Activated CD8-positive, alpha-beta memory T cell treated with anti-CD3 and anti-CD28 coated beads, Interleukin-2, amount 10 ng/mL, durations not matched to agents 7 days and 5 days (primary cell): Measurements from ENCODE around the gene GLYR1. TPM values are rescaled to one million over a fixed set of nuclear protein-coding genes. Genes with fewer than 3 reads are reported as not detected.
A peak's percentile ranks its signal among the peaks of the same experiment; 100 is the strongest.
"Not testable (repeated sequence)": the region's sequence is repeated elsewhere in the genome, so short reads cannot be mapped to it uniquely, and the experiment has no call there.

Experiments used
- ATAC-seq: fragments of 150-1000 bp; cut with Tn5 transposase; one replicate; pipeline ENCODE4 v1.10.0; 2021; ENCODE audit warnings: moderate library complexity
- CTCF ChIA-PET: fragments of 350-600 bp; sonication (Branson Sonifier 250); formaldehyde crosslinking; loops from one replicate; lab custom pipeline; 2021; ENCODE audit warnings: antibody characterized with exemption; lab: Charles Lee
- DNase-seq: peaks from one replicate; pipeline ENCODE4 v3.0.0-alpha.2; 2020
- H3K27ac Mint-ChIP-seq: one replicate; pipeline ENCODE4 v1.8.0; 2021; ENCODE audit warnings: mild to moderate bottlenecking, mixed read lengths
- H3K27me3 Mint-ChIP-seq: one replicate; pipeline ENCODE4 v1.8.0; 2021; ENCODE audit warnings: mixed read lengths
- H3K36me3 Mint-ChIP-seq: one replicate; pipeline ENCODE4 v1.8.0; 2021; ENCODE audit warnings: mild to moderate bottlenecking, mixed read lengths
- H3K4me1 Mint-ChIP-seq: one replicate; pipeline ENCODE4 v1.8.0; 2021; ENCODE audit warnings: mixed read lengths
- H3K4me3 Mint-ChIP-seq: one replicate; pipeline ENCODE4 v1.8.0; 2021; ENCODE audit warnings: mild to moderate bottlenecking, moderate library complexity, mixed read lengths
- H3K9me3 Mint-ChIP-seq: one replicate; pipeline ENCODE4 v1.8.0; 2022; ENCODE audit warnings: low read depth, mixed read lengths
- total RNA-seq, 2 experiments: library from RNA; stranded (reverse); gene quantifications; one replicate each; pipeline ENCODE4 v1.2.3, GENCODE V29; 2021

Gene GLYR1
- total RNA-seq = 100 to 1,000 TPM in 1 of 2 experiments, 10 to 100 TPM in 1; 85.2 to 109 TPM

DNA sequence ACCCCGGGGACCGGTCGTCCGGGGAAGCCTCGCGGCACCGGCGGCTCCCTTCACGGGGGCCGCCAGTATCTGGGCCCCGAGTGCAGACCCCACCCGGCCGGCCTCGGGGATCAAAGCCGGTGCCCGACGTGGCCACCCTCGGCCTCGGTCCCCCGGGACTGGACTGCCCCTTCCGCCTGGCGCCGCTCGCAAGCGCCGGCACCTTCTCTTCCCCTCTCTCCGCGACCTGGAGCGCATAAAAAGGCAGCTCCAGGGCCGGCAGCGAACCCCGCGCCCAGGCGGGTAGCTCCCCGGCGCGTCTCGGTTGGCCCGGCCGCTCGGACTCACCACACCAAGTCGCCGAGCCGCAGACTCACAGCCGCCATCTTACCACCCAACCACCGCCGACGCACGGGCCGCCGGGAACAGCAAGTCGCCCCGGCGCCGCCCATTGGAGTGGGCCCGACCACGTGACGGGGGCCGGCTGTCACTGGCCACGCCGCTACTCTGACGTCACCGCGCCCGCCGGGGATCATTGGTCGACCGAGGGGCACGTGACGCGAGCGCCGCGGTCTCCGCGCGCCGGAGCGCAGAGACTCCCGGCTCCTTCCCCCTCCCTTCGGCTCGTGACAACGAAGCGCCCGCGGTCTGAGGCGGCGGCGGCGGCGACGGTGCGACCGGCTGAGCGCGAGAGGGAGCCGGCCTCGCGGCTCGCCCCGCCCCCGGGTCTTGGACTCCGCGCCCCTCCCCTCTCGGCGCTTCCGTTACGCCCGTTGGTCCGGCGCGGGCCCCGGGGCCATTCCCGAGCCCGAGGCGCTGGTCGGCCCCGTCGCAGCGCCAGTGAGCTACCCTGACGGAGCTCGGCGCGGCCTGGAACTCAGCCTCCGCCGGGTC is at the start of gene GLYR1, which contains the start of gene UBN1:
Gene GLYR1, minus strand, starts transcription at position 388 of the 873 bp plus-strand sequence. Its CDS starts 23 bp downstream, at position 365.
Gene UBN1, plus strand, starts transcription at position 581 of the 873 bp plus-strand sequence. CDS start 5,437 bp downstream, outside the sequence.
- CTCF ChIA-PET = interaction anchor here (0.6 to 1.3 kb wide), 2 partner anchors 9 to 481 kb away, joined by 3 to 4 read pairs; no protein-coding TSS in a partner anchor
- H3K27me3 Mint-ChIP-seq = no peaks in the 10 kb centered on the region
- H3K36me3 Mint-ChIP-seq = peaks cover 22% of the 10 kb centered on the region
- H3K27ac Mint-ChIP-seq = peak within 1 kb of the TSS; percentile 87
- ATAC-seq (peak; percentile 90), DNase-seq (peak; percentile 100)
- no peaks in the 10 kb centered on the region for H3K9me3 Mint-ChIP-seq
- H3K4me3 Mint-ChIP-seq = peak within 1 kb of the TSS; percentile 87
- peaks cover 52% of the 10 kb centered on the region for H3K4me1 Mint-ChIP-seq

DNA sequence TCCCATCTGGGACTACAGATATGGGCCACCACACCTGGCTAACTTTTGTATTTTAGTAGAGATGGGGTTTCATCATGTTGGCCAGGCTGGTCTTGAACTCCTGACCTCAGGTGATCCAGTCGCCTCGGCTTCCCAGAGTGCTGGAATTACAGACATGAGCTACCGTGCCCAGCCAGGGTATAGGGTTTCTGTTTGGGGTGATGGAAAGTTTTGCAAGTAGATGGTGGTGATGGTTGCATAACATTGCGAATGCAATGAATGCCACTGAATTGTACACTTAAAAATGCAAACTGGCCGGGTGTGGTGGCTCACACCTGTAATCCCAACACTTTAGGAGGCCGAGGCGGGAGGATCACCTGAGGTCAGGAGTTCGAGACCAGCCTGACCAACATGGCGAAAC is 49.7 kb upstream of the GLYR1 start:
- H3K4me3 Mint-ChIP-seq, H3K36me3 Mint-ChIP-seq, ATAC-seq, CTCF ChIA-PET, H3K4me1 Mint-ChIP-seq, H3K9me3 Mint-ChIP-seq, H3K27ac Mint-ChIP-seq, DNase-seq, H3K27me3 Mint-ChIP-seq: not testable (repeated sequence)

DNA sequence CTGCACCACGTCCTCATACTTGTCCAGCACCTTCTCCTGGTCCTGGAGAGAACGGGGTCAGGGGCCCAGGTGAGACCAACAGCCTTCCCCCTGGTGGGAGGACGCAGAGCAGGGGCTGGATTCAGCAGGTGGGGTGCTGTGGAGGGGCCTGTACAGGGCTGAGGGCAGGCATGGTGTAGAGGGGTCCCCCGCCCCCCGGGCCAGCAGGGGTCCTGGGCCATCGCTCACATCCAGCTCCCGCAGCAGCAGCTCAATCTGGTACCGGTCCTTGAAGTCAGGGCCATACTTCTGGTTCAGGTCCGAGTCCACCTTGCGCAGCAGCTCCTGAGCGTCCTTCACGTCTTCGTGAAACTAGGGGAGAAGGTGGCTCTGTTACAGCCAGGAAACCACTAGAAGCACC is 48.3 kb upstream of the GLYR1 start:
- Mint-ChIP-seq H3K27me3 (no peaks in the 10 kb centered on the region), H3K27ac (no peak overlapping the region), H3K4me3 (no peak overlapping the region), H3K9me3 (no peaks in the 10 kb centered on the region), H3K36me3 (no peaks in the 10 kb centered on the region), H3K4me1 (no peaks in the 10 kb centered on the region)
- CTCF ChIA-PET = interaction anchor here (0.9 kb wide), 1 partner anchor 161 kb away, joined by 3 read pairs; the partner anchor contains the start of genes ANKS3 and DNAAF8
- ATAC-seq (no peak), DNase-seq (no peak)

DNA sequence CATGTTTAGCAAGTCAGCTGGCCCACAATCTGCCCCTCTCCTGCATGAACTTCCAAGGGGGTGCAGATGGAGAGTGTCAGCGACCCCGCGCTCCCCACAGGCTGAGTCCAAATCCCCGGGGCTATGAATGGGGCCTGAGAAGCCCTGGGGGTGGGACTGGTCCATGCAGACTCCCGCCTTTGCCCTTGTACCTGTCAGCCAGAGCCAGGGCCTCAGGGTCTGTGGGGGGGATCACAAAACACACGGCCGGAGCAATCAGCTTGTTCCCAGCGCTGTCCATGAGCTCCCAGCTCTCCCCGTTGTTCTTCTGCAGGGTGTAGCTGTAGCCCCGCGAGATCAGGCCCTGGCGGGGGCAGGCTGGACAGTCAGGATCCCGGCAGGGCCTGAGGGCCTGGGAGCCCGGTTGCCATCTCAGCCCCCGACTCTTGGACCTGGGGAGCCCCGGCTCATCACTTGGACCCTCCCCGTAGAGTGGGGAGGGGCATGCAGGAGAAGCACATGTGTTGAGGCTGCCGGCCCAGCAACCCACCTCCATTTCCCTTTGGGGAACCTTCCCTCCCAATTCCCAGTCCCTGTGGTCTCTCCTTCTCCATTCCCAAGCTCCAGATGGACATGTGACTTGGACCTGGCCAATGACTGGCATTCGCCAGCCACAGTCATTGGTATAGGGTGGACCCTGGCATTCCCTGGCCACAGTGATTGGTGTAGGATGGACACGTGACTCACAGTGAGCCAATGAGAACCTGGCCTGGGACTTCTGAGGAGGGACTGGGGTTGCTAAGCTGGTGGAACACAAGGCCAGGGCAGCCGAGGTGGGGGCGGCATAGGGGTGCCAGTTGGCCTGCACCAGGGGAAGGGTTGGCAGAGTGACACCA is 47.4 kb upstream of the GLYR1 start:
- H3K9me3 Mint-ChIP-seq = no peaks in the 10 kb centered on the region
- ATAC-seq = no peak
- no peaks in the 10 kb centered on the region for H3K4me1 Mint-ChIP-seq
- H3K4me3 Mint-ChIP-seq = no peak overlapping the region
- no peak overlapping the region for H3K27ac Mint-ChIP-seq
- no peaks in the 10 kb centered on the region for H3K36me3 Mint-ChIP-seq
- H3K27me3 Mint-ChIP-seq = no peaks in the 10 kb centered on the region
- CTCF ChIA-PET = no interaction called here
- no peak for DNase-seq

DNA sequence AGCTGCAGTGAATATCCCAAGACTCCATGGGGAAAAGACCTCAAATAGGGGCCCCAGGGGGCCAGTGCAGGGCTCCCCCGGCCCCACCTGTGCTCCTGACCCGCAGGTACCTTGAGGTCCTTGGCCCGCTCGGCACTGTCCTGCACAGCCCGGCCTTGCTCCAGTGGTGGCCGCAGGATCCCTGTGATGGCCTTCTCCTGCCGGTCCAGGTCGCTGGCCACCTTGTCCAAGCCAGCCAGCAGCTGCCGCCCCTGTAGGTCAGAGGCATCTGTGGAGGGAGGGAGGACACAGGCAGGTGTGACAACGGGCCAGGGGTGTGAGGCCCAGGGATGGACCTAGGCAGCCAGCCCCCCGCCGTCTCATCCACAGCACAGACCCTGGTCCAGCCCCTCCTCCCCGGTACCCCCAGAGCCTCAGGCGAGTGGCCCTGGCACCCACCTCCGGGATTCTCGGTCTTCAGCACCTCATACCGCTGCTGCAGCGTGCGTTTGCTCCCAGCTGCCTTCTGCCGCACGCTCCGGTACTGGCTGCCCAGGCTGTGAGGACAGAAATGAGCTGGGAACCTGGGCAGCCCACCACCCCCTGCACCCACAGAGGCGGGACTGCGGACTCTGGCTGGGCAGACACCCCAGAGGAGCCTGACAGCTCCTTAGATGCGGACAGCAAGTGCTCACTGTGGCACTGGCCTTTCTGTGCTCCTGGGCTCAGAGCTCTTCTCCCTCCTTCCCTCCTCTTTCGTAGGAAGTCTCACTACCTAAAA is 46.2 kb upstream of the GLYR1 start:
- CTCF ChIA-PET = no interaction called here
- H3K27me3 Mint-ChIP-seq = no peaks in the 10 kb centered on the region

DNA sequence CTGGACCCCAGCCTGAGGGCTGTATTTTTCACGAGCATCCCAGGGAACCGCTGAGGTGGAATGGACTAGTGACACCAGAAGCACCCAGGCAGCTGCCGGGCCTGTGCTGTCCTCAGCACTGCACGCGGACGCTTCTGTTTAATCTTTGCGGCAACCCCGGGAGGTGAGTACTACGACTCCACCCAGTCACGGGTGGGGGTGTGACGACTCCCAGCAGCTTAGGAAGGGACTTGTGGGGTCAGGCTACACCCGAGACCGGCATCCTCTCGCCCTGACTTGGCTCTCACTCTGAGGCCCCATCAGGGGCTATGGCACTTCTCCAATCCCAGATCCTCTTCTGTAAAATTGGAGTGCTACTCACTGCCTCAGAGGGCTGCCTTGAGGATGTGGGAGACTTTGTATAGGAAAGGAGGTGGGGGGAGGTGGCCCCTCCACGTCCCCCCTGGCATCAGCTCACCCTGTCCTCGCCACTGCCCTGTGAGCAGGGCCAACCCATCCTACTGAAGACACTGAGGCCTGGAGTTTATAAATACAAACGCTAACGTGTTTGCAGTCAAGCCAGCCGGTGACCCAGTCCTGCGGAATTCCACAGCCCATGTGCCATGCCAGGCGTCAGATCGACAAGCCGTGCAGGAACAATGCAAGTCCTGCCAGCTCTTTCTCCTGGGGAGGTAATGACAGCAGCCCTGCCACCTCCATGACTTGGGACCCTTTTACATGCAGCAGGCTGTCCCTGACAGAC is 45.4 kb upstream of the GLYR1 start:
- DNase-seq (no peak), ATAC-seq (no peak)
- Mint-ChIP-seq H3K27me3 (no peaks in the 10 kb centered on the region), H3K4me1 (no peaks in the 10 kb centered on the region), H3K36me3 (no peaks in the 10 kb centered on the region), H3K27ac (no peak overlapping the region), H3K4me3 (no peak overlapping the region), H3K9me3 (no peaks in the 10 kb centered on the region)
- CTCF ChIA-PET = no interaction called here

More for the DNA sequence above, 46.2 kb upstream of the GLYR1 start:
- Mint-ChIP-seq H3K4me3 (no peak overlapping the region), H3K27ac (no peak overlapping the region), H3K36me3 (no peaks in the 10 kb centered on the region), H3K9me3 (no peaks in the 10 kb centered on the region), H3K4me1 (no peaks in the 10 kb centered on the region)
- ATAC-seq = no peak
- DNase-seq = no peak

DNA sequence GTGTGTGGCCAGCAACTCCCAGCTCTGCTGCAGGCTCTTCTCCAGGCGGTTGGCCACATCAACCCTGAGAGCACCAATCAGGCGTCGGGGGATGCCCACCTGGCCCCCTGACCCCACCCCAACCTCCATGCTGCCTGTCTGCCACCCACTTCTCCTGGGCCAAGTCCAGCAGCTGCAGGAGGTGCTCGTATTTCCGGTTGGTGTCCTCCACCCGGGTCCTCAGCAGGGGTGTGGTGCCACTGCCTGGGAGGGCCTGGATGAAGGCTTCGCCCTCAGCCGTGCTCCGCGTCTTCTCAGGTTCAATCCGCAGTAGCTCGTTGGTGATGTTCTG is 44.8 kb upstream of the GLYR1 start:
- Mint-ChIP-seq H3K4me3 (no peak overlapping the region), H3K36me3 (no peaks in the 10 kb centered on the region), H3K27ac (no peak overlapping the region), H3K9me3 (no peaks in the 10 kb centered on the region), H3K4me1 (no peaks in the 10 kb centered on the region), H3K27me3 (no peaks in the 10 kb centered on the region)
- DNase-seq (no peak), ATAC-seq (no peak)
- CTCF ChIA-PET = no interaction called here

DNA sequence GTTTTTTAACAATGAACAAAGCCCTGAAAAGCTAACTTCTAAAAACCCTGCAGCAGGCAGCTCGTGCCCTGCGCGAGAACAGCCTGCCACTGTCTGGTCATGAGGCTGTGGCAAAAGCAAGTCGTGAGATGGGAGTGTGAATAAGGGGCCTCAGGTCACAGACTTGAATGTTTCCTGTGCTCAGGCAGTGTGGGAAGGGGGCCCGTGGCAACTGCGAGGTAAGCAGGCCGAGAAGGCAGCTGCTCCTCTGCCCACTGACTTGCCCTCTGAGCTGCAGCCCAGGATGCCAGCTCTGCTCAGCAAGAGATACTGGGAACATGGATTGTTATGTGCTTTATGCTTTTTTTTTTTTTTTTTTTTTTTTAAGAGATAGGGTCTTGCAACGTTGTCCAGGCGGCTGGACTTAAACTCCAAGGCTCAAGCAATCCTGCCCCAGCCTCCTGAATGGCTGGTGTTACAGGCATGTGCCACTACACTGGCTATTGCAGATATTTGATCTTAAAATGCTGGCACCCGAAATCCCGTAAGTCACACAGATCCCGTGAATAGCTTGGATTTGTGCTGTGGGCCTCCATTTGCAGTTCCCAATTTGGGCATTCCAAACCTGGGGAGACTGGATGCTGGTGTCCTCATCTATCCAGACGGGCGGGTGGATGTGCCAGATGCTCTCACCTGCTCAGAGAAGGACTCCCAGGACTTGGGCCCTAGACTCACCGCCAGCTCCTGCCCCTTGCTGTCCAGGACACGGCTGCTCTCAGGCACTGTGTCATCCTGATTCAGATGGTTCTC is 44.2 kb upstream of the GLYR1 start:
- CTCF ChIA-PET = no interaction called here
- no peaks in the 10 kb centered on the region for H3K4me1 Mint-ChIP-seq

DNA sequence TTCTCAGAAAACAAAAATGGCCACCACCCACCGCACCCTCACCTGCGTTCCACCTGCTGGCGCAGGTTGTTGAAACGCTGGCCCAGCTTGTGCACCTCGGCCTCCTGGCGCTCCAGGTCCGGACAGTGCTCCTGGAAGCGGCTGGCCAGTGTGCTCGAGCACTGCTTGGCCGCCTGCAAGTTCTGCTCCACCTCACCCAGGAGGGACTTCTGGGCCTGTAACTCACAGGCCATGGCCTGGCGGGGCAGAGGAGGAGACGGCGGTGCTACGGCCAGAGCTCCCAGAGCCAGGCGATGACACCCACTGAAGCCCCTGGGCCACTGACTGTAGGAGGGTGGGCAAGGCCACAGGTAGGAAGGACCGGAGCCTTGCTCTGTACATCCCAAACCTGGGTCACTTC is 43.6 kb upstream of the GLYR1 start:
- no peak overlapping the region for H3K4me3 Mint-ChIP-seq
- ATAC-seq (no peak), DNase-seq (no peak)
- CTCF ChIA-PET = no interaction called here
- H3K36me3 Mint-ChIP-seq = peaks cover 2% of the 10 kb centered on the region
- H3K27ac Mint-ChIP-seq = no peak overlapping the region
- H3K4me1 Mint-ChIP-seq = no peaks in the 10 kb centered on the region
- H3K27me3 Mint-ChIP-seq = no peaks in the 10 kb centered on the region
- no peaks in the 10 kb centered on the region for H3K9me3 Mint-ChIP-seq

More for the DNA sequence above, 44.2 kb upstream of the GLYR1 start:
- no peaks in the 10 kb centered on the region for H3K36me3 Mint-ChIP-seq
- no peak overlapping the region for H3K27ac Mint-ChIP-seq
- H3K4me3 Mint-ChIP-seq = no peak overlapping the region
- ATAC-seq (no peak), DNase-seq (no peak)
- no peaks in the 10 kb centered on the region for H3K27me3 Mint-ChIP-seq
- no peaks in the 10 kb centered on the region for H3K9me3 Mint-ChIP-seq

DNA sequence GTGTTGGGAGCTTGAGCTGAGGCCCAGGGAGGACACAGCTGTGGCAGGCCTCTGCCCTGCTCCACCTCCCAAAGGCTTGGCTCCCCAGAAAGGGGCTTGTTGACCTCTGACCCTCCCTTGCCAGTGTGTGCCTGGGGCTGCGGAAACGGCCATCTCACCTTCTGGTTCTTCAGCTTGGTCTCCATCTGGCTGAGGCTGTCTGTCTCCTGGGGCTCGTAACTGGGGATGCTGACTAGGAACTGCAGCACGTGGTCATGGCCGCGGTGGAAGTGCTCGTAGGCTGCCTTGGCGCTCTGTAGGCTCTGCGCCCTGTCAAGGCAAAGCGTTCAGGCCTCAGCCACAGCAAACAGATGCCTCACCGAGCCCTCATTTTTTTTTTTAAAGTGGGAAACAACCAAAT is 42.9 kb upstream of the GLYR1 start:
- ATAC-seq = no peak
- peaks cover 4% of the 10 kb centered on the region for H3K36me3 Mint-ChIP-seq
- CTCF ChIA-PET = no interaction called here
- DNase-seq = no peak
- H3K27me3 Mint-ChIP-seq = no peaks in the 10 kb centered on the region
- H3K4me1 Mint-ChIP-seq = no peaks in the 10 kb centered on the region
- H3K27ac Mint-ChIP-seq = no peak overlapping the region
- H3K4me3 Mint-ChIP-seq = no peak overlapping the region
- no peaks in the 10 kb centered on the region for H3K9me3 Mint-ChIP-seq

DNA sequence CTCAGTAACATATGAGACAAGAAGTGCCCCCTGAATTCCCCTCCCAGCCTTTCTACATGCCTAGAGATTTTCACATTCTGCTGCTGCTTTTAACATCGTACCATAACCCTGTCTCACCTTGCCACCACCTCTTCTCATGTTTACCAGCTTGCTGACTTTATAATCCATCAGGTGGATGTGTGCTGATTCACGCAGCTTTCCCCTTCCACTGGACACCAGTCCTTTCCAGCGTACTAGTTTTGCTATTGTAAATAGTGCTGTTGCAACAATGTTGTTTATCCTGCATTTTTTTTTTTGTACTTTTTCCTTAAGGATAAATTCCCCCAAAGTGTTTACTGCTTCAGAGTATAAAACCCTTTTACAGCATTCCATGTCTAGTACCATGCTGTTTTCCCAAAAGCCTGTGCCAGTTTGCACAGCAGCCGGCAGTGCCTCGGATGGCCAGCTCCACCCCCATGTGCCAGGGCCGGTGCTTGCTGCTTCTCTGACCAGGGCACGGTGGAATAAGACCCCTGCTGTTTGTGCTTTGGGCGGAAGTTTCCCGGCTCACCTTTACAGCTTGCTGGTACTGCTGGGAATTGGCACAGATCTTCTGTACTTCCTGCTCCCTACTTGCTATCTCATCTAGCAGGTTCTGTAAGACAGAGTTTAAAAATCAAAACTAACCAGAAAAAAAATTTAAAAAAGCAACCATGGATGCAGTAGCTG is 41.5 kb upstream of the GLYR1 start:
- Mint-ChIP-seq H3K4me1 (no peaks in the 10 kb centered on the region), H3K4me3 (no peak overlapping the region), H3K27me3 (no peaks in the 10 kb centered on the region), H3K36me3 (peaks cover 16% of the 10 kb centered on the region), H3K9me3 (no peaks in the 10 kb centered on the region), H3K27ac (peak overlapping the region; percentile 32)
- CTCF ChIA-PET = no interaction called here
- ATAC-seq (no peak), DNase-seq (no peak)
